ENCODE results near the gene TTC3.
A peak's percentile ranks its signal among the peaks of the same experiment; 100 is the strongest.
"Not testable (repeated sequence)": the region's sequence is repeated elsewhere in the genome, so short reads cannot be mapped to it uniquely, and the experiment has no call there.

Gene TTC3

GRCh38 chr21:37093977-37094376 lies 20.9 kb downstream of the TTC3 start:
- no peak for DNase-seq (ENCODE audit: low spot score)

GRCh38 chr21:37095821-37096220 lies 22.8 kb downstream of the TTC3 start:
- DNase-seq (ENCODE audit: low spot score), result no peak

GRCh38 chr21:37098751-37099150 lies 25.7 kb downstream of the TTC3 start:
- DNase-seq (ENCODE audit: low spot score), result no peak

- no peak for DNase-seq (ENCODE audit: low spot score)
Observed at GRCh38 chr21:37100316-37100715, 27.3 kb downstream of the TTC3 start.

GRCh38 chr21:37101384-37101783 lies 28.3 kb downstream of the TTC3 start:
- no peak for DNase-seq (ENCODE audit: low spot score)

- not testable (repeated sequence) for DNase-seq (ENCODE audit: low spot score)
Observed at GRCh38 chr21:37102746-37103145, 29.7 kb downstream of the TTC3 start.

GRCh38 chr21:37106998-37107397 lies 33.9 kb downstream of the TTC3 start:
- no peak for DNase-seq (ENCODE audit: low spot score)

- DNase-seq (ENCODE audit: low spot score), result not testable (repeated sequence)
Observed at GRCh38 chr21:37111029-37111428, 38.0 kb downstream of the TTC3 start.

GRCh38 chr21:37114301-37114700 lies 41.2 kb downstream of the TTC3 start:
- not testable (repeated sequence) for DNase-seq (ENCODE audit: low spot score)

GRCh38 chr21:37116459-37116858 lies 43.4 kb downstream of the TTC3 start:
- DNase-seq (ENCODE audit: low spot score), result not testable (repeated sequence)

- DNase-seq (ENCODE audit: low spot score), result no peak
Observed at GRCh38 chr21:37117204-37117603, 44.1 kb downstream of the TTC3 start.

GRCh38 chr21:37118187-37118826 lies 45.3 kb downstream of the TTC3 start:
- DNase-seq (ENCODE audit: low spot score), result no peak

GRCh38 chr21:37119421-37120218 lies 46.6 kb downstream of the TTC3 start:
- DNase-seq (ENCODE audit: low spot score), result no peak

GRCh38 chr21:37128076-37128475 lies 55.0 kb downstream of the TTC3 start:
- no peak for DNase-seq (ENCODE audit: low spot score)

- DNase-seq (ENCODE audit: low spot score), result no peak
Observed at GRCh38 chr21:37130971-37131370, 57.9 kb downstream of the TTC3 start.

GRCh38 chr21:37136261-37136660 lies 63.2 kb downstream of the TTC3 start:
- no peak for DNase-seq (ENCODE audit: low spot score)

- DNase-seq (ENCODE audit: low spot score), result no peak
Observed at GRCh38 chr21:37136744-37137143, 63.7 kb downstream of the TTC3 start.

- no peak for DNase-seq (ENCODE audit: low spot score)
Observed at GRCh38 chr21:37139154-37139553, 66.1 kb downstream of the TTC3 start.

- peak; percentile 31 for DNase-seq (ENCODE audit: low spot score)
Observed at GRCh38 chr21:37139902-37140301, 66.8 kb downstream of the TTC3 start.

GRCh38 chr21:37143392-37143791 lies 70.3 kb downstream of the TTC3 start:
- not testable (repeated sequence) for DNase-seq (ENCODE audit: low spot score)

- DNase-seq (ENCODE audit: low spot score), result no peak
Observed at GRCh38 chr21:37145635-37146111, 72.6 kb downstream of the TTC3 start.

- DNase-seq (ENCODE audit: low spot score), result no peak
Observed at GRCh38 chr21:37146320-37147235, 73.5 kb downstream of the TTC3 start.

Measured in hepatic stellate cell (primary cell).